B cell (primary cell): ENCODE results near the gene GAK.

Experiments
- CTCF ChIP-seq: fragments of 200-600 bp; IDR thresholded peaks from one replicate; pipeline ENCODE4 v1.8.0; 2022; ENCODE audit warnings: antibody characterized with exemption, mild to moderate bottlenecking
- EZH2 ChIP-seq: IDR thresholded peaks from 2 replicates; pipeline ENCODE4 v1.6.1; 2012; ENCODE audit warnings: borderline replicate concordance, low read depth, mild to moderate bottlenecking, moderate library complexity, low read length; ENCODE audit not compliant: insufficient read depth, poor library complexity, severe bottlenecking

DNA sequence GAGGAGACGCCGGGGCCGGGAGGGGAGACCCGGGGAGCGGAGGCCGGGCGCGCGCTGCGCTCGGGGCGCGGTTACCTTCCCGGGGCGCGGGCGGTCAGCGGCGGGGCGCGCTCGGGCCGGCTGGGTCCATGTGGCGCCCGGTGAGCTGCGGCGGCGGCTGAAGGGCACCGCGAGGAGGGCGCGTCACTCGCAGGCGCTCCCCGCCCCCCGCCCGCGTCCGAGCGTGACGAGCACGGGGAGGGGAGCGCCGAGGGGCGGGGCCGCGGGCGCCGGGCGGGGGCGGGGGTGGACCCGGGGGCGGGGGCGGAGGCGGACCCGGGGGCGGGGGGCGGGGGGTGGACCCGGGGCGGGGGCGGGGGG, 106.2 kb downstream of the GAK start, which contains the start of gene CPLX1:
- TF ChIP-seq CTCF (no peak), EZH2 (no peak)
